WTC11 (cell line): ENCODE data around the gene CD79A. TPM values are rescaled to one million over a fixed set of nuclear protein-coding genes. Genes with fewer than 3 reads are reported as not detected.

Experiments
- ATAC-seq: fragments of 200-7000 bp; cut with Tn5 transposase; 2 replicates; pipeline ENCODE4 v1.10.0; 2021; ENCODE audit warnings: mild to moderate bottlenecking, moderate library complexity
- CTCF ChIA-PET: fragments of 300-600 bp; sonication (Branson Sonifier 250); formaldehyde crosslinking; loops from one replicate; lab custom pipeline; 2021; ENCODE audit warnings: antibody characterized with exemption; lab: Charles Lee
- POLR2A ChIA-PET: fragments of 350-600 bp; sonication (Branson Sonifier 250); formaldehyde crosslinking; loops from one replicate; lab custom pipeline; 2021; ENCODE audit warnings: antibody characterized with exemption; lab: Charles Lee
- DNase-seq: peaks from one replicate; pipeline ENCODE4 v3.0.0; 2021; ENCODE audit warnings: low spot score
- H3K27ac Mint-ChIP-seq: 2 replicates; pipeline ENCODE4 v1.8.0; 2021; ENCODE audit warnings: mixed read lengths
- H3K27me3 Mint-ChIP-seq: 2 replicates; pipeline ENCODE4 v1.8.0; 2021; ENCODE audit warnings: low read depth, mild to moderate bottlenecking, moderate library complexity, mixed read lengths
- H3K36me3 Mint-ChIP-seq: 2 replicates; pipeline ENCODE4 v1.8.0; 2021; ENCODE audit warnings: mixed read lengths
- H3K4me1 Mint-ChIP-seq: 2 replicates; pipeline ENCODE4 v1.8.0; 2022; ENCODE audit warnings: mixed read lengths
- H3K4me3 Mint-ChIP-seq: 2 replicates; pipeline ENCODE4 v1.8.0; 2021; ENCODE audit warnings: mild to moderate bottlenecking, moderate library complexity, mixed read lengths
- H3K9me3 Mint-ChIP-seq: 2 replicates; pipeline ENCODE4 v1.8.0; 2021; ENCODE audit warnings: mixed read lengths
- ARID4B ChIP-seq: sonication (generic); formaldehyde crosslinking; IDR thresholded peaks from 2 replicates; pipeline ENCODE4 v1.8.0; 2023; ENCODE audit warnings: missing genetic modification reagents, mild to moderate bottlenecking, borderline replicate concordance
- ATF1 ChIP-seq: sonication (generic); formaldehyde crosslinking; IDR thresholded peaks from 2 replicates; pipeline ENCODE4 v1.8.1; 2023; ENCODE audit warnings: mild to moderate bottlenecking, moderate library complexity, missing genetic modification reagents
- ATF6 ChIP-seq: sonication (generic); formaldehyde crosslinking; IDR thresholded peaks from 2 replicates; pipeline ENCODE4 v1.8.1; 2023; ENCODE audit warnings: mild to moderate bottlenecking, missing genetic modification reagents
- CREB1 ChIP-seq: sonication (generic); formaldehyde crosslinking; IDR thresholded peaks from 2 replicates; pipeline ENCODE4 v1.8.0; 2023; ENCODE audit warnings: mild to moderate bottlenecking, missing genetic modification reagents
- CTCF ChIP-seq: fragments of 200-600 bp; IDR thresholded peaks from 2 replicates; pipeline ENCODE4 v1.8.0; 2022; ENCODE audit warnings: antibody characterized with exemption
- HMGXB4 ChIP-seq: sonication (generic); formaldehyde crosslinking; IDR thresholded peaks from 2 replicates; pipeline ENCODE4 v1.8.1; 2023; ENCODE audit warnings: mild to moderate bottlenecking, moderate library complexity, missing genetic modification reagents
- IRF1 ChIP-seq: sonication (generic); formaldehyde crosslinking; IDR thresholded peaks from 2 replicates; pipeline ENCODE4 v1.8.0; 2023; ENCODE audit warnings: missing genetic modification reagents
- IRF2 ChIP-seq: sonication (generic); formaldehyde crosslinking; IDR thresholded peaks from 2 replicates; pipeline ENCODE4 v1.8.0; 2022; ENCODE audit warnings: low read depth, missing genetic modification reagents, borderline replicate concordance
- JUN ChIP-seq: sonication (generic); formaldehyde crosslinking; IDR thresholded peaks from 2 replicates; pipeline ENCODE4 v1.8.0; 2023; ENCODE audit warnings: mild to moderate bottlenecking, missing genetic modification reagents
- MLX ChIP-seq: sonication (generic); formaldehyde crosslinking; IDR thresholded peaks from 2 replicates; pipeline ENCODE4 v1.8.1; 2023; ENCODE audit warnings: mild to moderate bottlenecking, missing genetic modification reagents, moderate library complexity
- MXD4 ChIP-seq: fragments of 250-450 bp; sonication (Bioruptor Pico); IDR thresholded peaks from 2 replicates; pipeline ENCODE4 v1.8.0; 2021; ENCODE audit warnings: mild to moderate bottlenecking, moderate library complexity, borderline replicate concordance
- NR3C1 ChIP-seq: sonication (generic); formaldehyde crosslinking; conservative IDR thresholded peaks from 2 replicates; pipeline ENCODE4 v1.8.1; 2023; ENCODE audit warnings: low read depth, mild to moderate bottlenecking, missing genetic modification reagents
- RELA ChIP-seq: sonication (generic); formaldehyde crosslinking; IDR thresholded peaks from 2 replicates; pipeline ENCODE4 v1.8.1; 2022; ENCODE audit warnings: missing genetic modification reagents, mild to moderate bottlenecking, borderline replicate concordance
- RORB ChIP-seq: fragments of 250-450 bp; sonication (Bioruptor Pico); IDR thresholded peaks from 2 replicates; pipeline ENCODE4 v1.9.0; 2021; ENCODE audit warnings: mild to moderate bottlenecking
- SP1 ChIP-seq: sonication (generic); formaldehyde crosslinking; conservative IDR thresholded peaks from 2 replicates; pipeline ENCODE4 v1.8.1; 2022; ENCODE audit warnings: missing genetic modification reagents
- TEAD4 ChIP-seq: sonication (generic); formaldehyde crosslinking; IDR thresholded peaks from 2 replicates; pipeline ENCODE4 v1.8.0; 2022; ENCODE audit warnings: mild to moderate bottlenecking, missing genetic modification reagents
- total RNA-seq: library from RNA; stranded (reverse); gene quantifications from 3 replicates; pipeline ENCODE4 v1.2.3, GENCODE V29; 2021

CD79A gene
- total RNA-seq, 1 experiment from 2014 or later, result 0.42 TPM

- TF ChIP-seq HMGXB4 (CRISPR knock-in tag) (no peak), IRF1 (CRISPR knock-in tag) (no peak), IRF2 (no peak), ATF1 (no peak), SP1 (CRISPR knock-in tag) (no peak), ARID4B (CRISPR knock-in tag) (no peak), MLX (no peak), TEAD4 (CRISPR knock-in tag) (no peak), CREB1 (CRISPR knock-in tag) (no peak), NR3C1 (CRISPR knock-in tag) (no peak), ATF6 (no peak), MXD4 (CRISPR knock-in tag) (no peak), CTCF (no peak), RELA (CRISPR knock-in tag) (no peak)
Measured at GRCh38 chr19:41861846-41862245, 15.2 kb upstream of the CD79A start (continued).

GRCh38 chr19:41862445-41862986, 14.6 kb upstream of the CD79A start:
- Mint-ChIP-seq H3K4me1 (peaks cover 51% of the 10 kb centered on the region), H3K4me3 (peak overlapping the region; percentile 94), H3K27me3 (peaks cover under 1% of the 10 kb centered on the region; the same call in 1 of the 2 replicates), H3K9me3 (no peaks in the 10 kb centered on the region), H3K36me3 (peaks cover 58% of the 10 kb centered on the region), H3K27ac (peak overlapping the region; percentile 92)
- POLR2A ChIA-PET, result interaction anchor here (1.9 kb wide), 1 partner anchor 10 kb away, joined by 7 read pairs; no protein-coding TSS in a partner anchor
- CTCF ChIA-PET, result interaction anchor here (1.3 kb wide), 1 partner anchor 11 kb away, joined by 3 read pairs; no protein-coding TSS in a partner anchor
- DNase-seq (no peak), ATAC-seq (no peak)
- TF ChIP-seq RORB (CRISPR knock-in tag) (no peak), JUN (CRISPR knock-in tag) (no peak)
